Esophagus muscularis mucosa (tissue), 4 donors: ENCODE results near the gene IGFBP6.
"Not testable (repeated sequence)": the region's sequence is repeated elsewhere in the genome, so short reads cannot be mapped to it uniquely, and the experiment has no call there.

Source experiments
- CTCF ChIP-seq, 3 experiments: fragments of 200-600 bp in 2 of 3; fragments of 450-650 bp in 1 of 3; sonication (generic) in 2 of 3; IDR thresholded peaks; one replicate each; pipeline ENCODE4 v1.5.1; 2017 to 2019; ENCODE audit warnings: antibody characterized with exemption in 3 of 3, mild to moderate bottlenecking in 2 of 3, moderate library complexity in 1 of 3
- EP300 ChIP-seq: sonication (generic); formaldehyde crosslinking; IDR thresholded peaks from one replicate; pipeline ENCODE4 v1.6.1; 2017; ENCODE audit warnings: antibody characterized with exemption
- POLR2A ChIP-seq: fragments of 450-650 bp; IDR thresholded peaks from one replicate; pipeline ENCODE4 v1.6.1; 2017; ENCODE audit warnings: antibody characterized with exemption, moderate library complexity, mild to moderate bottlenecking, low read depth
- POLR2AphosphoS5 ChIP-seq, 2 donors: sonication (generic); formaldehyde crosslinking; IDR thresholded peaks; one replicate each; pipeline ENCODE4 v1.6.1; 2017; ENCODE audit warnings: antibody characterized with exemption in 2 of 2

GRCh38 chr12:53112431-53112830 lies 15.0 kb downstream of the IGFBP6 start:
- TF ChIP-seq CTCF (IDR thresholded peaks at IDR 0.05); POLR2A; POLR2AphosphoS5 (IDR thresholded peaks at IDR 0.05); EP300: not testable (repeated sequence)
